Measurements from ENCODE around the gene ABI1. TPM values are rescaled to one million over a fixed set of nuclear protein-coding genes. Genes with fewer than 3 reads are reported as not detected.
A peak's percentile ranks its signal among the peaks of the same experiment; 100 is the strongest.

The ABI1 gene
- total and polyA plus RNA-seq, 9 of the 15 experiments (the other 6 are each of a cell fraction or from before 2014, with no cell fraction given) = 22.1 to 52.3 (median 39.0) TPM

- TF ChIP-seq, protein P1, sequence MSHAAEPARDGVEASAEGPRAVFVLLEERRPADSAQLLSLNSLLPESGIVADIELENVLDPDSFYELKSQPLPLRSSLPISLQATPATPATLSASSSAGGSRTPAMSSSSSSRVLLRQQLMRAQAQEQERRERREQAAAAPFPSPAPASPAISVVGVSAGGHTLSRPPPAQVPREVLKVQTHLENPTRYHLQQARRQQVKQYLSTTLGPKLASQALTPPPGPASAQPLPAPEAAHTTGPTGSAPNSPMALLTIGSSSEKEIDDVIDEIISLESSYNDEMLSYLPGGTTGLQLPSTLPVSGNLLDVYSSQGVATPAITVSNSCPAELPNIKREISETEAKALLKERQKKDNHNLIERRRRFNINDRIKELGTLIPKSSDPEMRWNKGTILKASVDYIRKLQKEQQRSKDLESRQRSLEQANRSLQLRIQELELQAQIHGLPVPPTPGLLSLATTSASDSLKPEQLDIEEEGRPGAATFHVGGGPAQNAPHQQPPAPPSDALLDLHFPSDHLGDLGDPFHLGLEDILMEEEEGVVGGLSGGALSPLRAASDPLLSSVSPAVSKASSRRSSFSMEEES (CRISPR knock-in tag; IDR thresholded peaks at IDR 0.05) = no peak
Observed at GRCh38 chr10:26697163-26697921, 163.4 kb downstream of the ABI1 start, which contains the start of gene PDSS1 (continued).

- CTCF ChIA-PET (ENCODE audit: low intra/inter-chr PET ratio) = no interaction called here
- H3K9me3 ChIP-seq (replicated peaks; ENCODE audit: control insufficient read depth, insufficient read depth, low read depth, low read length) = no peaks in the 10 kb centered on the region
- TF ChIP-seq NEUROD1 (IDR thresholded peaks at IDR 0.05; ENCODE audit: borderline replicate concordance, low read depth, low read length, partially characterized antibody) (no peak), JUN (IDR thresholded peaks at IDR 0.05; ENCODE audit: borderline replicate concordance, low read depth, low read length) (0 out of 2 replicates have a peak, but pooled peaks have one; percentile 2), JUN (CRISPR knock-in tag; IDR thresholded peaks at IDR 0.05; ENCODE audit: borderline replicate concordance) (no peak), KAT8 (IDR thresholded peaks at IDR 0.05; ENCODE audit: low read depth) (no peak), ZNF146 (CRISPR knock-in tag; IDR thresholded peaks at IDR 0.05; ENCODE audit: unreplicated experiment) (no peak), NR2C1 (IDR thresholded peaks at IDR 0.05) (no peak), NR2C1 (tag; IDR thresholded peaks at IDR 0.05) (no peak), NONO (IDR thresholded peaks at IDR 0.05; ENCODE audit: low read depth in 2 of 2, low read length in 1 of 2) (no peak), DNMT1 (IDR thresholded peaks at IDR 0.05) (no peak), ZNF41 (CRISPR knock-in tag; conservative IDR thresholded peaks at IDR 0.05) (no peak), CEBPG (CRISPR knock-in tag; IDR thresholded peaks at IDR 0.05) (peak; percentile 66), CEBPG (tag; conservative IDR thresholded peaks at IDR 0.05 in 1 of 2, IDR thresholded peaks at IDR 0.05 in 1 of 2) (peak; percentile 77 to 83), SETDB1 (IDR thresholded peaks at IDR 0.05; ENCODE audit: low read length) (no peak), ZBTB2 (IDR thresholded peaks at IDR 0.05) (no peak)
- TF ChIP-seq, protein P2, sequence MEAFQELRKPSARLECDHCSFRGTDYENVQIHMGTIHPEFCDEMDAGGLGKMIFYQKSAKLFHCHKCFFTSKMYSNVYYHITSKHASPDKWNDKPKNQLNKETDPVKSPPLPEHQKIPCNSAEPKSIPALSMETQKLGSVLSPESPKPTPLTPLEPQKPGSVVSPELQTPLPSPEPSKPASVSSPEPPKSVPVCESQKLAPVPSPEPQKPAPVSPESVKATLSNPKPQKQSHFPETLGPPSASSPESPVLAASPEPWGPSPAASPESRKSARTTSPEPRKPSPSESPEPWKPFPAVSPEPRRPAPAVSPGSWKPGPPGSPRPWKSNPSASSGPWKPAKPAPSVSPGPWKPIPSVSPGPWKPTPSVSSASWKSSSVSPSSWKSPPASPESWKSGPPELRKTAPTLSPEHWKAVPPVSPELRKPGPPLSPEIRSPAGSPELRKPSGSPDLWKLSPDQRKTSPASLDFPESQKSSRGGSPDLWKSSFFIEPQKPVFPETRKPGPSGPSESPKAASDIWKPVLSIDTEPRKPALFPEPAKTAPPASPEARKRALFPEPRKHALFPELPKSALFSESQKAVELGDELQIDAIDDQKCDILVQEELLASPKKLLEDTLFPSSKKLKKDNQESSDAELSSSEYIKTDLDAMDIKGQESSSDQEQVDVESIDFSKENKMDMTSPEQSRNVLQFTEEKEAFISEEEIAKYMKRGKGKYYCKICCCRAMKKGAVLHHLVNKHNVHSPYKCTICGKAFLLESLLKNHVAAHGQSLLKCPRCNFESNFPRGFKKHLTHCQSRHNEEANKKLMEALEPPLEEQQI (IDR thresholded peaks at IDR 0.05) = no peak
Observed at GRCh38 chr10:26696786-26697162, 164.0 kb downstream of the ABI1 start.

More at GRCh38 chr10:26696786-26697162, 164.0 kb downstream of the ABI1 start:
- intact Hi-C loops (cut with micrococcal nuclease) (no loop called here), in situ Hi-C loops (cut with MboI) (no loop called here)
- Histone ChIP-seq H3K4me1 (replicated peaks in 1 of 2; ENCODE audit: control insufficient read depth in 2 of 2, insufficient read depth in 2 of 2, low read length in 2 of 2) (peaks cover 4 to 12% of the 10 kb centered on the region in 2 experiments; a peak in 4 of 5 replicates), H3K27me3 (ENCODE audit: control insufficient read depth in 2 of 2, insufficient read depth in 2 of 2, low read length in 2 of 2) (no peaks in the 10 kb centered on the region), H3K9ac (ENCODE audit: insufficient read depth in 1 of 2, low read depth in 2 of 2, low read length in 2 of 2) (peak overlapping the region; percentile 96 to 99), H3K79me2 (ENCODE audit: control insufficient read depth, insufficient read depth, low read length) (peaks cover 52% of the 10 kb centered on the region), H2AFZ (ENCODE audit: low read depth, low read length) (peak overlapping the region; percentile 98), H4K20me1 (replicated peaks; ENCODE audit: control insufficient read depth, insufficient read depth, low read length) (no peaks in the 10 kb centered on the region), H3K27ac (ENCODE audit: extremely low read depth, low read depth, low read length) (peak overlapping the region; percentile 93), H3K4me2 (ENCODE audit: insufficient read depth, low read length) (peak overlapping the region; percentile 98), H3K4me3 (peak overlapping the region; percentile 98), H3K36me3 (ENCODE audit: control insufficient read depth, insufficient read depth, low read length) (peaks cover 31% of the 10 kb centered on the region), H3K9me1 (ENCODE audit: control insufficient read depth, insufficient read depth, low read length) (no peaks in the 10 kb centered on the region)
- 21% methylated on average over 11 of the region's 11 CpGs for WGBS (ENCODE audit: insufficient coverage, low coverage, missing lambda C conversion rate)
- POLR2A ChIA-PET = interaction anchor here (0.5 to 1.2 kb wide), 3 partner anchors 11 to 918 kb away, joined by 3 to 6 read pairs (median 4); no protein-coding TSS in a partner anchor
- BruUV-seq (replicated peaks) = TSS peak; percentile 92
- ATAC-seq (peak; percentile 12), DNase-seq (ENCODE audit: extremely low read depth in 1 of 4, low spot score in 3 of 4) (no peak), FAIRE-seq (peak; percentile 32)
